HEK293T (cell line): ENCODE results near the gene TBC1D32.
"Not testable (repeated sequence)": the region's sequence is repeated elsewhere in the genome, so short reads cannot be mapped to it uniquely, and the experiment has no call there.

Source experiments
- CTCF ChIA-PET: fragments of 350-600 bp; formaldehyde crosslinking; extraction: SDS; loops from one replicate; lab custom pipeline; 2021; ENCODE audit warnings: antibody characterized with exemption, inconsistent platforms; lab: Yijun Ruan, JAX
- POLR2A ChIA-PET: fragments of 350-600 bp; formaldehyde crosslinking; extraction: SDS; loops from one replicate; lab custom pipeline; 2020; ENCODE audit warnings: antibody characterized with exemption, inconsistent platforms; lab: Yijun Ruan, JAX
- DNase-seq: peaks from one replicate; pipeline ENCODE4 v3.0.0; 2012; ENCODE audit warnings: mixed read lengths; ENCODE audit errors: extremely low spot score
- ARNT ChIP-seq: fragments of 450-650 bp; IDR thresholded peaks from 2 replicates; pipeline ENCODE4 v1.6.1; 2017; ENCODE audit warnings: mild to moderate bottlenecking
- BHLHE40 ChIP-seq: fragments of 450-650 bp; IDR thresholded peaks from 2 replicates; pipeline ENCODE4 v1.6.1; 2016; ENCODE audit warnings: mild to moderate bottlenecking, moderate library complexity, borderline replicate concordance
- CTBP1 ChIP-seq: fragments of 450-650 bp; IDR thresholded peaks from 2 replicates; pipeline ENCODE4 v1.6.1; 2016; ENCODE audit warnings: borderline replicate concordance
- ELF4 ChIP-seq: fragments of 450-650 bp; IDR thresholded peaks from 2 replicates; pipeline ENCODE4 v1.6.1; 2017; ENCODE audit warnings: antibody characterized with exemption
- FOXA1 ChIP-seq: fragments of 450-650 bp; IDR thresholded peaks from 2 replicates; pipeline ENCODE4 v1.6.1; 2016; ENCODE audit warnings: mild to moderate bottlenecking
- FOXK2 ChIP-seq: fragments of 450-650 bp; IDR thresholded peaks from 2 replicates; pipeline ENCODE4 v1.6.1; 2016; ENCODE audit warnings: mild to moderate bottlenecking
- FOXM1 ChIP-seq: fragments of 450-650 bp; IDR thresholded peaks from 2 replicates; pipeline ENCODE4 v1.6.1; 2017; ENCODE audit warnings: mild to moderate bottlenecking, borderline replicate concordance
- HDGF ChIP-seq: fragments of 450-650 bp; IDR thresholded peaks from 2 replicates; pipeline ENCODE4 v1.6.1; 2017; ENCODE audit warnings: antibody characterized with exemption, borderline replicate concordance
- L3MBTL2 ChIP-seq: fragments of 450-650 bp; conservative IDR thresholded peaks from 2 replicates; pipeline ENCODE4 v1.6.1; 2016; ENCODE audit warnings: mild to moderate bottlenecking
- LEF1 ChIP-seq: fragments of 450-650 bp; IDR thresholded peaks from 2 replicates; pipeline ENCODE4 v1.6.1; 2017; ENCODE audit warnings: mild to moderate bottlenecking, borderline replicate concordance
- NFRKB ChIP-seq: fragments of 450-650 bp; IDR thresholded peaks from 2 replicates; pipeline ENCODE4 v1.6.1; 2016; ENCODE audit warnings: mild to moderate bottlenecking, moderate library complexity
- SP1 ChIP-seq: fragments of 450-650 bp; IDR thresholded peaks from 2 replicates; pipeline ENCODE4 v1.6.1; 2017
- SUZ12 ChIP-seq: fragments of 450-650 bp; IDR thresholded peaks from 2 replicates; pipeline ENCODE4 v1.6.1; 2016; ENCODE audit warnings: mild to moderate bottlenecking
- TARDBP ChIP-seq: fragments of 450-650 bp; IDR thresholded peaks from 2 replicates; pipeline ENCODE4 v1.6.1; 2016
- ZNF384 ChIP-seq: fragments of 450-650 bp; IDR thresholded peaks from 2 replicates; pipeline ENCODE4 v1.6.1; 2016
- TF ChIP-seq, protein P1 (sequence below): fragments of 450-650 bp; IDR thresholded peaks from 2 replicates; pipeline ENCODE4 v1.6.1; 2016

Gene TBC1D32

DNA sequence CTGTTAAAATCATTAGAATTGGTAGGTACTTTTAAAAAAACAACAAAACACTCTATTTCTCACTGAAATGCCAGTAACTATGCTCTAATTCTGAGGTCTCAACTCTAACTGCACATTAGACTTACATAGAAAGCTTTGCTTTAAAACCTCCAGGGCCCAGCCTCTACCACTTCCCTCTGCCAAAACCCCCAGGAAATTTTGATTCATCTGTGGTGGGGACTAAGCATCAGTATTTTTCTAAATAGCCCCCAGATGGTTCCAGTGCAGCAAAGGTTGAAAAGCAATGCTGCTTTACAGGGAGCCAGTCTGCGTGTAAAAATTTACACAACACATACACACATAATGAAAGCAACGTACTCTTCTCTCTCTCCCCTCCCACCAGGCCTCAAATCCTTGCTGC lies 3.8 kb downstream of the TBC1D32 start:
- ChIA-PET POLR2A (no interaction called here), CTCF (no interaction called here)
- no peak for DNase-seq
- TF ChIP-seq SUZ12 (no peak), L3MBTL2 (no peak), TARDBP (no peak), FOXA1 (no peak), ARNT (no peak), HDGF (no peak), LEF1 (no peak), CTBP1 (no peak), FOXM1 (no peak), ELF4 (no peak), NFRKB (no peak)

DNA sequence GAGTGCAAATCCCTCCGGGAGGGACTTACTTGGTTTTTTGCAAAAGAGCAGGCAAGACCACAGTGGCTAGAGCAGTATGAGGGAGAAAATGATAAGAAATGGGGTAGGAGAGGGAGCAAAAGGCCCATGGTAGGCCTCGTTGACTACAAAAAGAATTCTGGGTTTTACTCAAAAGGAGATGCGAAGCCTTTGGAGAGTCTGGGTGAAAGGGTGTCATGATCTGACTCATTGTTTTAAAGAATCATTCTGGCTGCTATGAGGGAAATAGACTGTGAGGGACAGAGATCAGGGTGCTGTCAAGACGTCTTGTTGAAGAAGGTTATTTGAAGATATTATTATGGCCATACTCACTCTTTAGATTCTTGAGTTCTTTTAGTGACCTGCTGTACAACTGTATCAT lies 13.0 kb downstream of the TBC1D32 start:
- no peak for DNase-seq
- ChIA-PET CTCF (interaction anchor here (0.8 kb wide), 1 partner anchor 37 kb away, joined by 3 read pairs; no protein-coding TSS in a partner anchor), POLR2A (no interaction called here)
- TF ChIP-seq, protein P1, sequence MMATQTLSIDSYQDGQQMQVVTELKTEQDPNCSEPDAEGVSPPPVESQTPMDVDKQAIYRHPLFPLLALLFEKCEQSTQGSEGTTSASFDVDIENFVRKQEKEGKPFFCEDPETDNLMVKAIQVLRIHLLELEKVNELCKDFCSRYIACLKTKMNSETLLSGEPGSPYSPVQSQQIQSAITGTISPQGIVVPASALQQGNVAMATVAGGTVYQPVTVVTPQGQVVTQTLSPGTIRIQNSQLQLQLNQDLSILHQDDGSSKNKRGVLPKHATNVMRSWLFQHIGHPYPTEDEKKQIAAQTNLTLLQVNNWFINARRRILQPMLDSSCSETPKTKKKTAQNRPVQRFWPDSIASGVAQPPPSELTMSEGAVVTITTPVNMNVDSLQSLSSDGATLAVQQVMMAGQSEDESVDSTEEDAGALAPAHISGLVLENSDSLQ, result no peak
- TF ChIP-seq TARDBP (no peak), FOXA1 (no peak), SP1 (no peak), HDGF (no peak), FOXK2 (no peak)

DNA sequence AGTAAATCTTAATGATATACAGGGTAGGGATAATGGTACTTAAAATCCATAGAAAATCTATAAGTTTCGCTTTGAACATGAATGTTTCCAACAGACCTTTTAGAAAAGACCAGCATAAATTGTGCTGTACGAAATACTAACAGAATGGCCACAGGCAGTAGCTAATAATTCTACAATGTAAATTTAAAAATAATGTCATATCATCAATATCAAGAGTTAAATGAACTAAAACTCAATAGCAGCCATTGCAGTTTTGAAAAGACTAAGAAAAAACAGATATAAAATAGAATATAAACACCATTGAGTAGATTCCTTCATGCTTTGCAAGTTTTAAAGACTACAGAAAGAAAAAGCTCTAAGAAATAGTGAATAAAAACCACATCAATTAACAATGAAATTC lies 14.7 kb downstream of the TBC1D32 start:
- no peak for DNase-seq
- ChIA-PET POLR2A (interaction anchor here (0.6 to 1.0 kb wide), 2 partner anchors 15 to 690 kb away, joined by 4 to 6 read pairs; partner anchors contain the start of gene TBC1D32), CTCF (interaction anchor here (0.6 to 1.9 kb wide), 3 partner anchors 12 to 81 kb away, joined by 3 to 5 read pairs (median 3); no protein-coding TSS in a partner anchor)
- no peak for TF ChIP-seq FOXK2

DNA sequence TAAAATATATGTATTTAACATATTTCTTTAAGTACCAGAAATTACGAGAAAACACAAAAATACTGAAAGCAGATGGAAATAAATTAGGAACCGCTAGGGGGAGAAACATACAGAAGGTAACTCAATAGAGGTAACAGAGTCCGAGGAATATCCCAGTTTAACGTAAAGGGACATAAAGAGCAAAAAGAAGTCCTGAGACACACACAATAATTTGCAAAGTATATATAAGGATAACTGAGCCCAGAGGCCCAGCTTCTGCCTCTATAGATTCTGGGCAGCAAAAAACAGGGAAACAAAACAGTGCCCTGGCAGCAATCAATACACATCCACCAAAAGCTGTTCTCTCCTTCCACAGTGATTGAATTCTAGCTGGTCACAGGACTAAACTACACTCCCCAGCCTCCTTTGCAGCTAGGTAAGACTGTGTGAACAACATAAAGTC lies 15.1 kb downstream of the TBC1D32 start:
- TF ChIP-seq ZNF384 (no peak), NFRKB (no peak), SP1 (no peak), BHLHE40 (no peak), LEF1 (no peak), FOXA1 (no peak), HDGF (no peak), TARDBP (no peak), ARNT (no peak), CTBP1 (no peak), ELF4 (no peak), SUZ12 (no peak)
- TF ChIP-seq, protein P1, result no peak
- POLR2A ChIA-PET, result interaction anchor here (0.6 to 1.0 kb wide), 2 partner anchors 15 to 690 kb away, joined by 4 to 6 read pairs; partner anchors contain the start of gene TBC1D32

DNA sequence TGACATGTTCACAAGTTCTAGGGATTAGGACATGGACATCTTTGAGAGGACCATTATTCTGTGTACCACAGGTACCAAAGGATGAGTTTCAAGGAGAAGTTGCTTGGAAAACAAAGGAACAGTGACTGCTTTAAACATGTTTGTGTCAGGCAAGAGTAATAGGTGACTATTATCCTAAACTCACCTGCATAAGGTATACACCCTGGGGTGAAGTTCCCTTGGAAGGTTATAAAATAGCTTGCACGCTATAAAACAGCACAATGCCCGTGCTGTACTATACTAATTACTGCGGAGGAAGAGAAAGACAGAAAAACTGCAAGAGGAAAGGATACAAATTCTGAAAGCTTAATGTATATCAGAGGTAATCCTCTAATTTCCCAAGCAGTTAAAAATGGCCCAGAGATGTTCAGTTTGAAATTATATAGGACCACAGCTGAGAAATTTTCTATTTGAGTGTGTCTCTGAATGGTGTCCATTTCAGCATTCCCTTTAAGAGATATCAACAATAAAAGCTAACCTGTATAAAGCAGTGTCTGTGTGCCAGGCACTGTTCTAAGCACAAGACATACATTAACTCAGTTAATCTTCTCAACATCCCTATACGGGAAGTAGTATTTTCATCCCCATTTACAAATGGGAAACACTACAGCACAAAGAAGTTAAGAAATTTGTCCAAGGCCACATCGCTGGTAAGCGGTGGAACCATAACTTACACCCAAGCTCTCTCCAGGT lies 19.7 kb downstream of the TBC1D32 start:
- no peak for TF ChIP-seq L3MBTL2
- no peak for TF ChIP-seq NFRKB
- no peak for TF ChIP-seq LEF1
- TF ChIP-seq FOXA1, result no peak
- no peak for TF ChIP-seq BHLHE40
- no peak for TF ChIP-seq ZNF384
- no peak for TF ChIP-seq CTBP1
- no peak for TF ChIP-seq SUZ12
- no peak for TF ChIP-seq FOXK2
- TF ChIP-seq ELF4, result no peak
- TF ChIP-seq SP1, result no peak
- TF ChIP-seq, protein P1, result no peak
- TF ChIP-seq HDGF, result no peak
- no peak for TF ChIP-seq ARNT
- TF ChIP-seq FOXM1, result no peak
- no peak for TF ChIP-seq TARDBP
- ChIA-PET POLR2A (no interaction called here), CTCF (no interaction called here)
- DNase-seq, result no peak

More for the DNA sequence above, 15.1 kb downstream of the TBC1D32 start:
- CTCF ChIA-PET, result interaction anchor here (0.6 to 1.9 kb wide), 3 partner anchors 13 to 81 kb away, joined by 3 to 5 read pairs (median 3); no protein-coding TSS in a partner anchor
- DNase-seq, result peak; percentile 35

DNA sequence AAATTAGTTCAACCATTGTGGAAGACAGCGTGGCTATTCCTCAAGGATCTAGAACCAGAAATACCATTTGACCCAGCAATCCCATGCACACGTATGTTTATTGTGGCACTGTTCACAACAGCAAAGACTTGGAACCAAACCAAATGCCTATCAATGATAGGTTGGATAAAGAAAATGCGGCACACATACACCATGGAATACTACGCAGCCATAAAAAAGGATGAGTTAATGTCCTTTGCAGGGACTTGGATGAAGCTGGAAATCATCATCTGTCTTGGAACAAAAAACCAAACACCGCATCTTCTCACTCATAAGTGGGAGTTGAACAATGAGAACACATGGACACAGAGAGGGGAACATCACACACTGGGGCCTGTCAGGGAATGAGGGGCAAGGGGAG lies 22.5 kb downstream of the TBC1D32 start:
- DNase-seq, CTCF ChIA-PET, POLR2A ChIA-PET: not testable (repeated sequence)
